Endodermal cell (in vitro differentiated cells): ENCODE data around the gene NDOR1. TPM values are rescaled to one million over a fixed set of nuclear protein-coding genes. Genes with fewer than 3 reads are reported as not detected.
A peak's percentile ranks its signal among the peaks of the same experiment; 100 is the strongest.

ENCODE experiments used
- DNase-seq: peaks from one replicate; pipeline ENCODE4 v3.0.0-alpha.2; 2017
- H3K27ac ChIP-seq: 2 replicates; pipeline ENCODE4 v1.5.1; 2013; ENCODE audit warnings: mild to moderate bottlenecking, low read depth, low read length, moderate library complexity
- H3K27me3 ChIP-seq: 2 replicates; pipeline ENCODE4 v1.6.1; 2013; ENCODE audit warnings: mild to moderate bottlenecking, low read length, moderate library complexity; ENCODE audit not compliant: insufficient read depth, control insufficient read depth, poor library complexity, severe bottlenecking
- H3K36me3 ChIP-seq: 2 replicates; pipeline ENCODE4 v1.7.0; 2013; ENCODE audit warnings: mild to moderate bottlenecking, low read length, moderate library complexity; ENCODE audit not compliant: control insufficient read depth, insufficient read depth
- H3K4me1 ChIP-seq: one replicate; pipeline ENCODE4 v1.7.0; 2013; ENCODE audit warnings: low read length; ENCODE audit not compliant: control insufficient read depth, insufficient read depth
- H3K4me3 ChIP-seq: 2 replicates; pipeline ENCODE4 v1.5.1; 2013; ENCODE audit warnings: mild to moderate bottlenecking, low read length, moderate library complexity
- H3K9ac ChIP-seq: 2 replicates; pipeline ENCODE4 v1.6.1; 2013; ENCODE audit warnings: mild to moderate bottlenecking, low read length, moderate library complexity; ENCODE audit not compliant: poor library complexity, severe bottlenecking; ENCODE audit errors: extremely low read depth
- H3K9me3 ChIP-seq: 2 replicates; pipeline ENCODE4 v1.6.1; 2013; ENCODE audit warnings: mild to moderate bottlenecking, low read length, moderate library complexity; ENCODE audit not compliant: control insufficient read depth
- H3K27ac Mint-ChIP-seq: 2 replicates; pipeline ENCODE4 v1.8.0; 2020; ENCODE audit warnings: mixed read lengths
- H3K27me3 Mint-ChIP-seq: 2 replicates; pipeline ENCODE4 v1.8.0; 2021; ENCODE audit warnings: mild to moderate bottlenecking, mixed read lengths; ENCODE audit not compliant: insufficient read depth
- H3K36me3 Mint-ChIP-seq: 2 replicates; pipeline ENCODE4 v1.8.0; 2020; ENCODE audit warnings: low read depth, mixed read lengths
- H3K4me1 Mint-ChIP-seq: 2 replicates; pipeline ENCODE4 v1.8.0; 2020; ENCODE audit warnings: mixed read lengths
- H3K4me3 Mint-ChIP-seq: 2 replicates; pipeline ENCODE4 v1.8.0; 2020; ENCODE audit warnings: mild to moderate bottlenecking, moderate library complexity, mixed read lengths
- H3K9me3 Mint-ChIP-seq: 2 replicates; pipeline ENCODE4 v1.8.0; 2020; ENCODE audit warnings: mild to moderate bottlenecking, mixed read lengths
- CTCF ChIP-seq: fragments of 200-600 bp; sonication (generic); conservative IDR thresholded peaks from 2 replicates; pipeline ENCODE4 v1.5.0; 2021; ENCODE audit warnings: antibody characterized with exemption, mild to moderate bottlenecking
- WGBS, 2 experiments: methylation state at CpG; one replicate each; pipeline versions ENCODE4 v1.1.5 to v1.1.7; 2013; ENCODE audit warnings: missing lambda C conversion rate in 2 of 2, mixed read lengths in 1 of 2; ENCODE audit not compliant: insufficient coverage in 1 of 2, insufficient read length in 1 of 2; 5-methylcytosine and 5-hydroxymethylcytosine counted together
- total RNA-seq, 2 donors: library from RNA; stranded (reverse); fragmentation: NEBNext Ultra II Directional in 1 of 2; extraction: Animal tissue kit (Norgen Biotek cat#: 25700) in 1 of 2; gene quantifications; 2 replicates in 1 of 2; 3 replicates in 1 of 2; pipeline ENCODE4 v1.2.1, GENCODE V29; 2021

NDOR1 gene
- total RNA-seq, 2 donors from 2014 or later = 39.2 to 41.4 TPM

- TF ChIP-seq CTCF = no peak
- peak overlapping the region; percentile 85 for H3K9ac ChIP-seq
- Mint-ChIP-seq H3K4me1 (peaks cover 19% of the 10 kb centered on the region), H3K36me3 (peaks cover 33% of the 10 kb centered on the region), H3K27ac (peak overlapping the region; percentile 93), H3K9me3 (no peaks in the 10 kb centered on the region), H3K4me3 (peak overlapping the region; percentile 90), H3K27me3 (no peaks in the 10 kb centered on the region)
- H3K4me3 ChIP-seq = peak overlapping the region; percentile 92
- no peak overlapping the region for H3K27ac ChIP-seq
- DNase-seq = no peak
- H3K36me3 ChIP-seq = peaks cover 17% of the 10 kb centered on the region
- H3K9me3 ChIP-seq = no peaks in the 10 kb centered on the region
- H3K27me3 ChIP-seq = no peaks in the 10 kb centered on the region
- peaks cover 16% of the 10 kb centered on the region for H3K4me1 ChIP-seq
- WGBS, 2 experiments = 90 to 98% methylated on average over 7 of the region's 7 CpGs
Observed at GRCh38 chr9:137206602-137207001, 1.1 kb downstream of the NDOR1 start.

DNA sequence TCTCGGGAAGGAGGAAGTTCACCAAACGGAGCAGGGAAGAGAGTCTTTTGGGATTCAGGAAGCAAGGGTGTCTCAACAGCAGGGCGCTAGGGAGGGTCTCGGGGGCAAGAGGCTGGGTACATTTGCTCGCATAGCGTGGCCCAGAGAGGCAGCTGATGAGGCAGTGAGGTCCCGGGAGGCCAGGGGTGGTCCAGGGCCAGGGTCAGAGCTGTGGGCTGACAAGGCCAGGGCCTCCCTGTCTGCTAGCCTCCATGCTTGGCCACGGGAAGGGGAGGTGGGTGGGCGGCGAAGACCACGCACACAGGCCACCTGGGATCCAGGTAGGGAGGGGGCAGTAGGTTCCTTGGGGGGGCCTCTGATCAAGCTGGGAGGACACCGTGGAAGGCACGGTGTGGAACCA is 6.0 kb downstream of the NDOR1 start:
- no peak overlapping the region for H3K4me3 Mint-ChIP-seq
- no peaks in the 10 kb centered on the region for H3K27me3 ChIP-seq
- no peaks in the 10 kb centered on the region for H3K9me3 ChIP-seq
- H3K36me3 Mint-ChIP-seq = peaks cover 39% of the 10 kb centered on the region
- H3K9me3 Mint-ChIP-seq = no peaks in the 10 kb centered on the region
- peak overlapping the region; percentile 22 for H3K27ac Mint-ChIP-seq
- H3K27ac ChIP-seq = no peak overlapping the region
- TF ChIP-seq CTCF = no peak
- no peak for DNase-seq
- peaks cover 25% of the 10 kb centered on the region for H3K36me3 ChIP-seq
- 86 to 90% methylated on average over 9 to 13 of the region's 13 CpGs for WGBS, 2 experiments
- peaks cover under 1% of the 10 kb centered on the region for H3K4me1 Mint-ChIP-seq
- no peak overlapping the region for H3K9ac ChIP-seq
- H3K27me3 Mint-ChIP-seq = no peaks in the 10 kb centered on the region
- peaks cover 3% of the 10 kb centered on the region for H3K4me1 ChIP-seq
- H3K4me3 ChIP-seq = no peak overlapping the region

- Histone ChIP-seq H3K4me3 (no peak overlapping the region), H3K9me3 (no peaks in the 10 kb centered on the region), H3K9ac (no peak overlapping the region), H3K27ac (no peak overlapping the region), H3K4me1 (peaks cover 3% of the 10 kb centered on the region), H3K27me3 (no peaks in the 10 kb centered on the region), H3K36me3 (peaks cover 19% of the 10 kb centered on the region)
- Mint-ChIP-seq H3K4me3 (no peak overlapping the region), H3K36me3 (peaks cover 29% of the 10 kb centered on the region), H3K27me3 (no peaks in the 10 kb centered on the region), H3K4me1 (peaks cover 5% of the 10 kb centered on the region), H3K9me3 (no peaks in the 10 kb centered on the region), H3K27ac (no peak overlapping the region)
- DNase-seq = no peak
- TF ChIP-seq CTCF = peak; percentile 24
- 96 to 98% methylated on average over 19 to 21 of the region's 21 CpGs for WGBS, 2 experiments
Observed at GRCh38 chr9:137212520-137212919, 7.0 kb downstream of the NDOR1 start.
